NCI-H526 treated with DMSO at 0.1 percent for 48 hours (cell line): Measurements from ENCODE around the gene EPB41L2.
"Not testable (repeated sequence)": the region's sequence is repeated elsewhere in the genome, so short reads cannot be mapped to it uniquely, and the experiment has no call there.

ENCODE experiments used
- DNase-seq: peaks from one replicate; lab custom pipeline; 2025; lab: John Stamatoyannopoulos, UW

The EPB41L2 gene

DNA sequence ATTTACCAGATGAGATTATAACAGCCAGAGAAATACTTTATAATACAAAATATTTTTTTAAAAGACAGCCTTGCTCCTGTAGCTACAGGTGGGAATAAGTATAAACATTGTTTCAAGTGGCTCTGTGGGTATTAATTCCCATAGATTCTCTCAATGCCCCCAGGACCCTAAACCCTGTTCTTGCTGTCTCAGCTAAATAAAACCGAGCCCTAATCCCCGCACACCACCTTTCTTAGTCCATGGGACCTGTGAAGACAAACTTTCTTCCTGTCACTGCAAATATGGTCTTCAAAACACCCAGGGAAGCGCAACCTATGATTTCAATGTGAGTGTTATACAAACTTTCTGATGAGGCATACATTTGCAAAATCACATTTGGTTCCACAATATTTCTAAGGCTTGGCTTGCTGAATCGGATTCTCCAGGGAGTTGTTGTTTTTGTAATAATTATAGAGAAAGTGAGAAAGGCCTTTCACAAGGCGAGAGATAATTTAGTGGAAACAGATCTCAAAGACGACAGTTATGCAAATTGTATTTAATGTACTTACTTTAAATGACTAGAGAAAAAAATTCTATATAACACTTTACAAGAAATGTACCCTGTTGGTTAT lies 224.7 kb downstream of the EPB41L2 start:
- DNase-seq, result no peak

DNA sequence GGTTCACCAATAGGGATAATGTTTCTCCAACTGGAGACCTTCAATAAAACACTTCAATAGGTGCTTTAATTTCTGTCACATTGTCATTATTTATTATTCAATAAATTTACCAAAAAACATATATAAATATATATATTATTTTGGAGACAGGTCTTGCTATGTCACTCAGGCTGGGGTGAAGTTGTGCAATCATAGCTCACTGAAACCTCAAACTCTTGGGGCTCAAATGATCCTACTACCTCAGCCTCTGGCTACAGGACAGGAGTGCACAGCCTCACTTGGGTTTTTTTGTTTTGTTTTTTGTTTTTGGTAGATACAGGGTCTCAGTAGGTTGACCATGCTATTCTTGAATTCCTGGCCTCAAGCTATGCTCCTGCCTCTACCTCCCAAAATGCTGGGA lies 226.0 kb downstream of the EPB41L2 start:
- no peak for DNase-seq

DNA sequence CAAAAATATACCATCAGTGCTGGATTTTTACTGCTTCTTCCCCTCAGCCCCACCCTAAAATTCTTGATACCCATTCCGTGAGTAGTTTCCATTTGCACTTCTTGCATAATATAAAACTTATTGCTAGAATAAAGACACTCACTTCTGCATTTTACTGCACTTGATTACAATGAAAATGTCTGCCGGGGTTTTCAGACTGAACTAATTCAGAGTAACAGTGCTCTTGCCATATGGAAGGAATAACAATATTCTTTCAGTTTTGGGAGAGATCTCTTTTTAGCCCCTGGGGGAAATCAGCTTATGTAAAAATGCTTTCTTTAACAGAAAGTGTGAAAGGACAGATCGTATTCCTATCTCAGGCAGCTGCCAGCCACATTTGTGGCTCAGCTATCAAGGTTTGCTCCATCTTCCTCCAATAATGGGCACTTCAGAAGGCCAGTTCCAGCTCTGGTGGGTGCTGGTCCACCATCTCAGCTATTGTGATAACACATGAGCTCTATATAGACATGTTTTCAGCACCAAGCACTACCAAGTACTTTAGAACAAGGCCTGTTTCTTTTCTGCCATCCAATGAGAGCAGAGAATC lies 226.9 kb downstream of the EPB41L2 start:
- no peak for DNase-seq

DNA sequence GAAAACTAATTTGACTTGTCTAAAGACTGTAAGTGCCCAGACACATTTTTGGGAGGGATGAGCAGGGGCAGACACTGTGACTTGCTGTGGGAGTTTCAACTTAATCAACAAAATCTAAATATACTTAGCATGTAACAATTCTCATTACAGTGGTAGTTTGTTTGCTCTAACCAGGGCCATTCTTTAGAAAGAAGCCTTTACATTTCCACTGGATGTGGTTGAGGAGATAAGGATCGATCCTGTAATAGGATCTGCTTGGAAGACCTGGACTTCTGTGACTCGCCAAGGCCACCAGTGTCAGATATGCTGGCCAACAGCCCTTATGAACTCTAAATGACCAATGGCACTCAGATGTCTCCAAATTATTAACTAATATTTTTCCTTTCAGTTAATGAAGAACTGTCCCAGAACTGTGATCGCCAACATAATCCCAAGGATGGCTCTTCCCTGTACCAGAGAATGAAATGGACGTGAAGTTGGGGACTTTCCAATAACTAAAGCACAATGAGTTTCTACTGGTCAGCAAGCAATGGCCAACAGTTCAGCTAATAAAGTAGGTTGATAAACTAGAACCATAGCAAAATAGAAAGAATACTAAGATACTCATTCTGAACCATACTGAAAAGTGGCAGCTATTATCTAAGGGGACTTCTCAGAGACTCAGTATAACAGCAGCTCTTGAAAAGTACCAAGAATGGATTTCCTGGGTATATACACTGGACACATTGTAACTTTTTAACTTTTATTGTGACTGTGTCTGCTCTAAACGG lies 228.4 kb downstream of the EPB41L2 start:
- no peak for DNase-seq

DNA sequence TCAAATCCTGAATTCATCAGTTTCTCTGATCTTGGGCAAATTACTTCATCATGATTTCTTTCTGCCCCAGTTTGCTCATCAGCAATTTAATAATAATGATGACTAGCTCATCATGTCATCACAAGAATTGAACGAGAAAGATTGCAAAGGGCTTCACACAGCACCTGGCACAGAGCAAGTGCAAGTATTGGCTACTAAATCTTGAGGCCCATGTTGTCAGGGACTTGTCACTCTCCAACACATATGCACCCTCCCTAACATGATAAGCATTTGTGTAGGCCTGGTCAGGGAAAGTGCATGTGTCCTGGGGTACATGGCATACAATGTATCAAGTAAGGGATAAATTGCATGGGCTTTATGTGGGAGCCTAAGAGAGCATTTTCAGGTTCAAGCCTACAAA lies 229.5 kb downstream of the EPB41L2 start:
- no peak for DNase-seq

DNA sequence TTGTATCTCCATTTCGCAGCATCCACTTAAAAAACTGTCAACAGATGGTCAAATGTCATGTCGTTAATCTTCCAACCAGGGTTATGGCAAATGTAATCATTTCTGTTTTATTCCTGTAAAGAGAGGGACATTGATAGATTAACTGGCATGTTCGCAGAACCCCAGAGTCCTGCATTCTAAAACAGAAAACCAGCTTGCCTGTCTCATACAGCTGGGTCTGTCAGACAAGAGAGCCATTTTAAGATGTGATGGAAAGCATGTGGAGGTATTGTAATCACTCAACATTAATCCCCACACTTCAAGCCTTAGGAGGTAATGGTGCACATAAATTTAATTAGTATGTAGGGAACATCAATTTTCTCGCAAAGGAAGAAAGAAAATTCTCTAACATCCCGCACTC lies 231.4 kb downstream of the EPB41L2 start:
- no peak for DNase-seq

DNA sequence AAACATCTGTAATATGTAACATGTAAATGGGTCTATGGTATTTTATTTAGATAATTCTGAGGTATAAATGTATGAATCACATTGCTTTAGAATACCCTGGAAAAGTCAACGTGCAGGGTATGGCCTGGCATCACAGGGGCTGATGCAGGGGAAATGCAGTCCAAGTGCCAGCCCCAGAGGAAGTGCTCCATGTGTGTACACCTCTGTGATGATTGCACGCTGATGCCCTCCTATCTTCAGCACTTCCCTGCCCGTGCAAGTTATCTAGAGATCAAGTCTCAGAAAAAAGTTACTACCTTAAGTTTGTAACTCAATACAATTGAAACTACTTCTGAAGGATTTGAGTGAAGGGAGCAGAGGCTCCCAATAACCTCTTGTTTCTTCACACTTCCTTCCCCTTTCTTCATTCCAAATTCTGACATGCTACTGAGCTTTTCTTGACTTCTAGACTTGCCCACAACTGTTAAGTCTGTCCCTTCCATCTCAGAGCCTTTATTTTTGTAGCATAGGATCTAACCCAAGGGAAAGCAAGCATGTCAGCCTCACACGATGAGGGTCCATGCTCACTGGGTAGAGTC lies 233.6 kb downstream of the EPB41L2 start:
- no peak for DNase-seq

DNA sequence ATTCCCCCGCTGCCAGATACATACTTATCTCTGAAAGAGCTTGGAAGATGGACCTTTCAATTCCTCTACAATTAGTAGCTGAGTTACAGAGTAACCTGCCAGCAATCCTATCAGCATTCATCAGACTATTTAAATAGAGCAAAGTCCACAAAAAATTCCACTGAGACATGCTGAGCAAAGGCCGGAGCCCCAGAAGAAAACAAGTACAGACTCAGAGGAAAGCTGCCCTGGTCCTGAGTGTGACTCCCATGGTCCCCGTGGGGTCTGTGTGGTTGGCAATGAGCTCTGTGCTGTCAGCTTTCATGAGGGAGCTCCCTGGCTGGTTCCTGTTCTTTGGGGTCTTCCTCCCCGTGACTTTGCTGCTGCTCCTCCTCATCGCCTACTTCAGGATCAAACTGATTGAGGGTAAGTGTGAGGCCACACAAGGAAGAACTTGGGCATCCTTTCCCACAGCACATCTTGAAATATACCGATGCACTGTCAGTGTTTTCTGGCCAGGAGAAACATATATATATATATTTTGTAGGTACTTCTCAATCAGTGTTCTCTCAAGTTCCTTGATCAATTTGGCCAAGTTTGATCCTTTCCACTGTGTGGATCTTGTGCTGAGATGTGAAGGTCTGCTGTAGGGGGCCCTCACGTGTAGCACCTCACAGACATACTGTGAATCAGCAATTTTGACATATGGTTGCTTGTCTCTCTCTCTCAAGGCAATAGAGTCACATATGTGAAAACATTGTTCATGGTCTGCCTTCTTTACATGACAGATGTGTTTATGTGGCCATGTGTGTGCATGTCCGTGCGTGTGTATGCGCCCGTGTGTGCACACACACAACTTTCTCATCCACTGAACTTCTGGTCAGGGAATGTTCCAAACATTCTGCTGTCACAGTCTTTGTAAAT lies 235.5 kb downstream of the EPB41L2 start, which contains the start of gene SMLR1:
Gene SMLR1, plus strand, starts transcription at position 160 of the 903 bp plus-strand sequence. Its CDS starts 8 bp downstream, at position 168.
- DNase-seq, result no peak

DNA sequence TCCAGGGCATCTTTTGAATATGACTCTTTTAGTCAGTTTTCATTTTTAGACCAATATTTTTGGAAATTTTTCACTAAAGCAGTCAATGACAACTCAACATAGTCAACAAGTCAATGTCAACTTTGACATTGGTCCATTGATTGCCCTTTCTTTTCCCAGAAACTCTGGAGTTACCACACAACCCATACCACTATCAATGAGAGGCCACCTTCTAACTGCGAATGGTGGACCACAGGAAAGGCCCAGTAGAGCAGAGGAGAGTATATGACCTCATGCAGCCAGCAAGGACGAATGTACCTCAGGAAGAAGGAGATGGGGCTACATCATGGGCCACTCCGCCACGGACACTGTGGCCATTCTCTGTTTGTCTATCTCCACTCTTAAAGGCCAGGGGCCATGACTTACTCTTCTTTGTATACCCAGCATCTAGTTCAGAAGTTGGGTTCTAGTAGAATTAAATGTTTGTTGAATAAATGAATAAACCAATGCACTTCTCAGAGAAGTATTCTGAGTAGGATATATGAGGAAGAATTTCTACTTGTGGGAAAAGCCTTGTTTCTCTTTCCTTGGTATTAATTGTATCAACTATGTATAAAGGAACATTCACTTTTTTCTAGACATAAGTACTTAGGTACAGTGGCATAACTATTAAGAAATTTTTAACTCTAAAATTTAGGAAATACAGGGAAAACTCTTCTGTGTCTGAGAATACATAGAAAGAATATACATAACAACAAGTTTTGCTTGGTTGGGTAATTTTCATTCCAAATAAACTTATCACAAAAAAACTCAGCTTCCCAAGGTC lies 236.4 kb downstream of the EPB41L2 start:
- no peak for DNase-seq

DNA sequence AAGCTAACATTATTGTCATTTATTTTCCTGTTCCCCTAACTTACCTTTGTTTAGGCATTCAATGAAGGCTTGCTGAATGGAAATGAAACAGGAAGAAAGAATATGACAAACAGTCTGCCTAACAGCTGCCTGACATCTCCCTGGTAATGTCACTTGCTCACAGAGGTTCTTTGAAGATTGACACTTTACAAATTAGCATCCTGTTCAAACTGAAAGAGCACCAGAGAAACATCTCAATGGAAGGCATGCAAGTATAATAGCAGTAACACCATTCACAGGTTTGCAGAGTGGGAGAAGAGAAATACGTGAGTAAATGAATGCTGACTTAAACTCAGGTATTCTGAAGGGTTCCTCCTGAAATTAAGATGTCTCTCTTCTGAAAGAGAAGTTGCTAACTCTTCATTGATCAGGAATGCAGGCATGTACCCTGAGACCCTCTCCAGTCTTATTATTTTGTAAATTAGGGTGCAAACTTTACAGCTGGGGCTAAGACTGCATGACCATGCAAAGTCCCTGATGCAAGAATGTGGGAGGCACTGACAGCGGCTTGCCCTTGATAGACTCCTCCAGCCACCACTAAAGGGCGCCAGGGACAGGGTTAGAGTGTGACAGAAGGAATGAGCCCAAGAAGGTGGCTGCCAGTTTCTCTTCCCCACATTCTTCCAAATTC lies 237.1 kb downstream of the EPB41L2 start:
- DNase-seq, result no peak

DNA sequence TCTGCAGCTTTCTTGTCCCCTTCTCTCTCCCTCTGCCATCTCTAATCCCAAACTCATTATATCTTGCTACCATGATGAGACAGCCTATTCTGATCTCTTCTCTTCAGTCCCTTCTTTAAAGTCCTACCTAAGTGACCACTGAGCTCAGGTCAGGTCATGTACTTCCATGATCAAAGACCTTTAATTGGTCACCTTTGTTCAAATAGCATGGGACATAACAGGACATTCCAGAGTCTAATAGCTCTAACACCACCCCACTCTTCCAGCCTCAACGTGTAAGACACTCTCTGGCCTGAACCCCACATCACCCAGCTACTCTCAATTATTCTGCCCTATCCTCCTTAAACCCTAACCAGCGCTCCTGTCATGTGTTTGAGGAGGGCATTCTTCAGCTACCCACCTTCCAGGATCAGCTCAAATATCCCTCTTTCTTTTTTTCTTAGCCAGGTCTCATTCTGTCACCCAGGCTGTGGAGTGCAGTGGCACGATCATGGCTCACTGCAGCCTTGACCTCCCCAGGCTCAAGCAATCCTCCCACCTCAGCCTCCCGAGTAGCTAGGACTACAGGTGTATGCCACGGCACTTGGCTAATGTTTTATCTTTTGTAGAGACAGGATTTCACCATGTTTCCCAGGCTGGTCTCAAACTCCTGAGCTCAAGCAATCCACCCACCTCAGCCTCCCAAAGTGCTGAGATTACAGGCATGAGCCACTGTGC lies 237.9 kb downstream of the EPB41L2 start:
- no peak for DNase-seq

DNA sequence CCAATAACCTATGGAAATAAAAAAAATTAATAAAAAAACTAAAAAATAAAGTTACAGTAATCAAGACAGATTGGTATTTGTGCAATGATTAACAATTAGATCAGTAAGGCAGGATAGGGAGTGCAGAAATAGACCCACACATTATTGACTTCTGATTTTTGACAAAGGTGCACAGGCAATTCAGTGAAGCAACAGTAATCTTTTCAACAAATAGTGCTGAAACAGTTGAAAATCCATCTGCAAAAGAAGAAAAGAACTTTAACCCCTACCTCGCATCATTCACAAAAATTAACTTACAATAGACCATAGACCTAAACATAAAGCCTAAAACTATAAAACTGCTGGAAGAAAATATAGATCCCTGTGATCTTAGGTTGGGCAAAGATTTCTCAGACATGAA lies 240.3 kb downstream of the EPB41L2 start:
- DNase-seq, result no peak

DNA sequence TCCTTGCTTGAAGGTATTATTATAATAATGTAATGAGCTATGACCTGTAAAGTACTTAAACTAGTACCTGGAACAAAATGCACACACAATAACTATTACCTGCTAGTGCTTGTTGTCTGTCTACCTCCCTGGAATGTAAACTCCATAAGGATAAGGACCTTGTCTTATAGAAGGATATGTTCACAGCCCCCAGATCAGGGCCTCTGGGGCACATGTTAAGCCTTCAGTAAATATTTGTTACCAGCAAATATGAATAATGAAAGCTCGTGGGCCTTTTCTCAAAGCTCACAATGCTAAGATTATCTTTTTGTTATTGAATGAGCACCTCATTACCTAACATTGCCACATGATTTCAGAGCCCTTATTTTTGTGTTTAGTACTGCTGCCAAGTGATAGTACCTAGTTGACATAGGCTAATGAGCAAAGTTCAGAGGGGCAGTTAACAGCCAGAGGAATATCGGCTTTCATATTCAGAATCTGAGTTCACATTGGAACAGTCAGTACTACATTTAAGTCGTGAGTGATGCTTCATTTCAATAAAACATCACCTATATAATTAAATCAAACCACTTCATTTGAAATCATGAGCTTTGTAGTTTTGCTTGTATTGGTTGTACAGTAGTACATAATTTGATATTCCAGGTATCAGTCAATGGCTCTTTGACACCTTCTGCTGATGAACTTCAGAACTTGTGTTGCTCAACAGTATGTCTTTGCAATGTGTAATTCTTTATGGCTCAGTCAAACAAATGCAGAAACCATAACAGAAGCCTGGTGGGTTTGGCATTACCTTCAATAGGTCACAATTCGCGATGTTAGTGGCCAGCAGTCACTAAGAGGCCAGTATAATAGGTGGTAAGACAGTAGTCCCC lies 247.6 kb downstream of the EPB41L2 start:
- DNase-seq, result no peak

DNA sequence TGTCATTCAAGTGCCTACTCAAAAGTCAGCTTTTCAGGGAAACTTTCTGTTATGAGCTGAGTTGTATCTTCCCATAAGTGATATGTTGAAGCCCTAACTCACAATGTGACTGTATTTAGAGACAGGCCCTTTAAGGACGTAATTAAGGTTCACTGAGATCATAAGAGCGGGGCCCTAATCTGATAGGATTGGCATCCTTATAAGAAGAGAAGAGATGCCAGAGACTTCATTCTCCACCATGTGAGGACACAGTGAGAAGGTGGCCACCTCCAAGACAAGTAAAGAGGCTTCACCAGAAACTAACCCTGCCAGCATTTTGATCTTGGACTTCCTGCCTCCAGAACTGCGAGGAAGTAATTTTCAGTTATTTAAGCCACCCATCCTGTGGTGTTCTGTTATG lies 248.5 kb downstream of the EPB41L2 start:
- no peak for DNase-seq

DNA sequence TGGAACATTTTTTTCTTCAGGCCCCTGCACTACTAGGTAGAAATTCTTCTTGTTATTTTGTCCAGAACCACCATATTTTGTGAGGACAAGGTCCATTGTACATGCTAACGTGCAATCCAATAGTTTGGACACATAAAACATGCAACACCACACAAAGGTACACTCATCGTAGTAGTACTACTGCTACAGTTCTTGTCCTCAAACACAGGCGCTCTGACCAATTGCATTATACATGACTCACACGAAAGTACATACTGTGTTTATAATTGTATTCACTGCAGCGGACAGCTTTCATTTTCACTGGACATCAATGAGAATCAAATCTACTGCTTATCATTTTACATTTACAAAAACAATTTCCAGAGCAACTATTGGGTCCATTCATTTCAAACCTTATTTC lies 251.1 kb downstream of the EPB41L2 start:
- no peak for DNase-seq

DNA sequence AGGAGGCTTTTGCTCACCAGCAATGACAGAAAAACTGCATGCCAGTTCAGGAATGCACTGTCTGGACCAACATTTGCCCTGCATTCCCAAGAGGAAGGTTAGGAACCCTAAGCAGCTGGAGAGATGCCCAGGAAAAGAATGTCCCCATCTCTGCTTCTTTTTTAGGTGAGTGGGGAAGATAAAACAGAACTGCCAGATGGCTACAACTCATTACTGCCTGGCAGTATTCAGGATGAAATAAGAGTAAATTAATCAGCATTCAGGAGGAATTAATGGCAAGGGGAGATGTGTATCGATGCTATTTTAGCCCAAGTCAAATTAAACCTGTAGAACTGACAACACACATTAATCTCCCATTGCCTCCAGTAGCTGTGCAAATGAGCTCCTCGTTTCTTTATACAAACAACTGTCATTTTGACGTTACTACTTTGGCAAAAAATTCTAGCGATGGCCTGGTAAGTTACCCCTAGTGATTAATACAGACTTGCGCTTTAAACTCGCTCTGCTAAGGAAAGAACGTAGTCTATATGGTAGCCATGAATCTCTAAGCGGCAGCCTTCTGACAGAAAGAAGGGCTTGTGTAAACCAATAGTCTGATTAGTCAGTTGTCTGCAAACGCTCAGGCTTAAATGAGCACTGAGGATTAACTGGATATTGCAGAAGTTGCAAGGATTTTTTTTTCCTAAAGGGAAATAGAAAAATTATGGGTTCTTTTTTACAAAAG lies 252.6 kb downstream of the EPB41L2 start:
- DNase-seq, result no peak

DNA sequence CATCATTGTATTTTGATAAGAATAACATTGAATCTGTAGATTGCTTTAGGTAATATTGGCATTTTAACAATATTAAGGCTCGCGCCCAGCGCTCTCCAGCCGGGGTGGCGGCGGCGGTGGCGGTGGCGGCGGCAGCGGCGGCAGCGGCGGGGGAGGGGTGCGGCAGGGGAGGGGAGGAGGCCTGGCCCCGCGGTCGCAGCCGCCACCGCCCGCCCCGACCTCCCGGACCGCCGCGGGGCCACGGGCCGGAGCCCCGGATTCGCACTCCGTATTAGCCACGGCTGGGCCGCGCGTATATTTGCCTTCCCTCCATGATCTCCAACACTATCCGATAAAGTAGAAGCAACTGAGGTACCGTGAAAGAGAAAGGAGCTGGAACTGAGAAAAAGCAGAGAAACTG lies 261.7 kb downstream of the EPB41L2 start:
- not testable (repeated sequence) for DNase-seq

DNA sequence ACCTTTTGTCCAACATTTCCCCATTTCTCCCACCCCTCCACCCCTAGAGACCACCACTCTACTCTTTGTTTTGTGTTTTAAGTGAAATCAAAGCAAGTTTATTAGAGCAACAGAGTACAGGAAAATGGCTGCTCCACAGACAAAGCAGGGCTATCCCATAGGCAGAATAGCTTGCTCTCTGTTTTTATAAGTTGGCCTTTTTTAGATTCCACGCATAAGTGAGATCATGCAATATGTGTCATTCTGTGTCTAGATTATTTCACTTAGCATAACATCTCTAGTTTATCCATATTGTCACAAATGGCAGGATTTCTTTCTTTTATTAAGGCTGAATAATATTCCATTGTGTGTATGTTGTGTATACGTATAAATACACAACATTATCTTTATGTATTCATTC lies 266.0 kb downstream of the EPB41L2 start:
- DNase-seq, result no peak
